NCI-H2081 treated with DMSO at 0.1 percent for 48 hours (cell line): ENCODE data around the gene COIL.

Source experiments
- DNase-seq: peaks from one replicate; lab custom pipeline; 2025; lab: John Stamatoyannopoulos, UW

COIL gene

GRCh38 chr17:56909742-56910508 is 50.9 kb downstream of the COIL start:
- DNase-seq: no peak

GRCh38 chr17:56908001-56908542 is 52.8 kb downstream of the COIL start:
- DNase-seq: no peak

- DNase-seq: no peak
These were observed 57.3 kb downstream of the COIL start for GRCh38 chr17:56903560-56903959.

GRCh38 chr17:56902348-56902747 is 58.5 kb downstream of the COIL start:
- DNase-seq: no peak

DNA sequence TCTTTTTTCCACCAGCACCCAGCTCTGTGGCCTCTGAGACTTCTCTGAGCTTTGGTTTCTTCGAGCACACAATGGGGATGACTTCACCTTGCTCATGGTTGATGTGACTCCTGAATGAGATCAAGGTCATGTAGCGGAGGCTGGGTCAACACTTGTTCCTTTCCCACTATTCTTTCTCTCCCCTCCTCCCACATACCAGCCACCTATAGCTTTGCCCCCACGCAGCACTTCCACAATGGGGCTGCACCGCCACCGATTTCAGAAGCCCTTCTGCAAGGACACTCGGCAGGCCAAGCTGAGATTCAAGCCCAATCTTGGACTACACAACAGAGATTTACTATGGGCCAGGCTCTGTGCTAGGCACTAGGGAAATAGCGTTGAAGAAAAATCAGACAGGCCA is 61.4 kb downstream of the COIL start:
- DNase-seq: no peak

- no peak for DNase-seq
These were observed 62.0 kb downstream of the COIL start for GRCh38 chr17:56898874-56899273.

GRCh38 chr17:56897646-56898424 is 63.0 kb downstream of the COIL start:
- DNase-seq: no peak

- DNase-seq: no peak
These were observed 63.9 kb downstream of the COIL start for GRCh38 chr17:56896968-56897359.

- DNase-seq: no peak
These were observed 64.5 kb downstream of the COIL start for GRCh38 chr17:56896217-56896967.

DNA sequence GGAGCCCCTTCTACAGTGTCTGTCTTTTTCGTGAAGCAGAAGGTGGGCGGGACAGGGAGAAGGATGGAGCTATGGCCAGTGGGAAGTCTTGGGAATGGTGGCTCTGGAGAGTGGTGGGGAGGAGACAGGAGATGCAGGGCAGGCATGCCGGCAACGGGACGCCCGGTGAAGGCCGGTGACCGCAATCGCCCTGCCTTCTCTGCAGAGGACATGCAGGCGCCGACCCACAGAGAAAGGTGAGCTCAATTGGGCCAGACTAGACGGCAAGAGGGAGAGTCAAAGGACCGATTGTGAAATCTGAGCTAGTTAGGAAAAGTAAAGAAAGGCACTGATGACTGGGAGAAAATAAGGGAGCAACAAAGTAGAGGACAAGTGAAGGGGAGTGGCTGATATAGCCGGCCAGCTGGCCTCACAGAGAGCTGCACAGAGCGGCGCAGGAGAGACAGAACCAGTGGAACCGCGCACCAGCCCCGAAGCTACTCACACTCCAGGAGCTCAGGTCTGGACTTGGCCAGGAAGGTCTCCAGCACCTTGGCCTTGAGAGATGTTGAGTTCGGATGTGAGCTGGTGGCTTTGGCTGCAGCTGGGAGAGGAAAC is 65.9 kb downstream of the COIL start:
- no peak for DNase-seq

GRCh38 chr17:56893503-56893902 is 67.3 kb downstream of the COIL start:
- DNase-seq: no peak

GRCh38 chr17:56892333-56892732 is 68.5 kb downstream of the COIL start:
- no peak for DNase-seq

DNA sequence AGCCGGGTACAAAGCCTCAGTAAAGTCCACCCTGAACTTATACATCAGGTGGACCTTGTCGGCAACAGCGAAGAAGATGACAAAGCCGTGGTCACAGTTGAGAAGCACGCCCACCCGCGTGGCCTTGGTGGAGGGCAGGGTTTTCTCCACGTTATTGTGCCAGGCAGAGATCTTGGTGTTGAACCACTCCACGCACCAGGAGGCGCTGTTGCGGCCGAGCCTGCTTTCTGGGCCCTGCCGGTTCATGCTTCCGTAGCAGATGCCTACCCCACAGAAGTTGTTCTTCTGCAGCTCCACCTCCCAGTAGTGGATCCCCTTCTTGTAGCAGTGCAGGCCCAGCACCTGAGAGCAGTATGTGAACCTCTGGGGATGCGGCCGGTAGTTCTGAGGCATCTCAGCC is 69.1 kb downstream of the COIL start:
- no peak for DNase-seq

DNA sequence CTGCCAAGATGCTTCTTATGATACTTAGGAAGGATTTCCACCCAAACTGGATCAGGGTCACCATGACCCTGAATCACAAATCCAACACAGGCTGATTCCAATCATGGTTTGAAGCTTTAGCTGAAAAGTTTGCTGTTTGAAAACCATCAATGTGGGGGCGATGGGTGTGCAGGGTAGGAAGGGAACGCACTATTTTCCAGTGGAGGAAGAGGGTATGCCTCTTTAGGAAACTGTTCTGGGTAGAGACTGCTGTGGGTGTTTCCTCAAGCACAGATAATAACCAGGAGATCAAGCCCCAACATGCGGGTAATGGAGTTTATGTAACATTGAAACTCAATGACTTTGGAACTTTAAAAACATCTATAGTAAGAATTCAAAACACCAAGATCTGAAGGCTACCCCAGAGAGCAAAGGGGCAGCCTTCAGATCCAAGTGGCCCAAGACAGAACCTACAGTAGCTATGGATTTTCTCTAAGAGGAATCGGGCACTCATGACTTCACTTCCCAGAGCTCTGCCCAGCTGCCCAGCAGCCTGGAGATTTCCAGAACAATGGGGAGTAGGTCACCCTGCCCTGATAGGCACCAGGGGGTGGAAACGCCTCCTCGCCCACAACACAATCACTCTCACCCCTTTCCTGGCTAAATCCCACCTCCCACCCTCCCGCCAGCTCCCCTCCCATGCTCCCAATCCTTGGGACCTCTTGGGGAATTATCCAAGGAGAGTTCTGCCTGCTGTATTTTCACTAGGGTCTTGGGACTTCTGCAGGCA is 69.8 kb downstream of the COIL start:
- DNase-seq: no peak

GRCh38 chr17:56890390-56890789 is 70.5 kb downstream of the COIL start:
- DNase-seq: no peak
